Germinal center (tissue), 1 donor: Measurements from ENCODE around the gene TUBGCP2.

Source experiments
- DNase-seq: peaks from one replicate; pipeline ENCODE4 v3.0.0; 2012; ENCODE audit warnings: mixed read lengths, low spot score

TUBGCP2 gene

GRCh38 chr10:133308421-133309099 lies at the start of gene TUBGCP2, which contains the start of gene ZNF511:
TSS of gene TUBGCP2 (minus strand) at chr10:133308872. CDS start at chr10:133302941, 5,931 bp downstream.
TSS of gene ZNF511 (plus strand) at chr10:133308914. CDS start at chr10:133308944, 30 bp downstream.
- peak; percentile 86 for DNase-seq

GRCh38 chr10:133357285-133358161 lies 48.9 kb upstream of the TUBGCP2 start, which contains the start of gene FUOM:
TSS of gene FUOM (minus strand) at chr10:133358019. CDS start at chr10:133358007, 12 bp downstream.
- peak; percentile 95 for DNase-seq

GRCh38 chr10:133356549-133357284 lies 48.0 kb upstream of the TUBGCP2 start:
- no peak for DNase-seq

- DNase-seq, result no peak
Observed at GRCh38 chr10:133355991-133356390, 47.3 kb upstream of the TUBGCP2 start.

- DNase-seq, result no peak
Observed at GRCh38 chr10:133355266-133355665, 46.6 kb upstream of the TUBGCP2 start.

GRCh38 chr10:133354672-133355240 lies 46.1 kb upstream of the TUBGCP2 start:
- DNase-seq, result no peak

GRCh38 chr10:133353988-133354605 lies 45.4 kb upstream of the TUBGCP2 start:
- DNase-seq, result no peak

GRCh38 chr10:133353202-133353959 lies 44.7 kb upstream of the TUBGCP2 start:
- no peak for DNase-seq

GRCh38 chr10:133351408-133352318 lies 43.0 kb upstream of the TUBGCP2 start:
- no peak for DNase-seq

GRCh38 chr10:133350950-133351329 lies 42.3 kb upstream of the TUBGCP2 start:
- no peak for DNase-seq

- DNase-seq, result no peak
Observed at GRCh38 chr10:133350283-133350949, 41.7 kb upstream of the TUBGCP2 start.

- DNase-seq, result no peak
Observed at GRCh38 chr10:133349577-133350011, 40.9 kb upstream of the TUBGCP2 start.

GRCh38 chr10:133349160-133349568 lies 40.5 kb upstream of the TUBGCP2 start:
- DNase-seq, result no peak

- no peak for DNase-seq
Observed at GRCh38 chr10:133347710-133348517, 39.2 kb upstream of the TUBGCP2 start.

GRCh38 chr10:133346413-133346812 lies 37.7 kb upstream of the TUBGCP2 start:
- no peak for DNase-seq

- DNase-seq, result no peak
Observed at GRCh38 chr10:133344236-133344635, 35.6 kb upstream of the TUBGCP2 start.

GRCh38 chr10:133343558-133343957 lies 34.9 kb upstream of the TUBGCP2 start:
- no peak for DNase-seq

- no peak for DNase-seq
Observed at GRCh38 chr10:133342942-133343341, 34.3 kb upstream of the TUBGCP2 start.
